Measurements from ENCODE around the gene SARDH. TPM values are rescaled to one million over a fixed set of nuclear protein-coding genes. Genes with fewer than 3 reads are reported as not detected.

Gene SARDH
- total and polyA plus RNA-seq, 2 of the 13 experiments (the other 11 are each of a cell fraction or from before 2014, with no cell fraction given) = 11.6 to 34.9 TPM

GRCh38 chr9:133666845-133667244 lies 71.3 kb downstream of the SARDH start (continued):
- TF ChIP-seq SRSF4 (IDR thresholded peaks at IDR 0.05; ENCODE audit: low read depth, low read length, poor library complexity, severe bottlenecking) = no peak
- no peak for TF ChIP-seq GATAD2A (CRISPR knock-in tag; IDR thresholded peaks at IDR 0.05)
- TF ChIP-seq ZNF235 (CRISPR knock-in tag; IDR thresholded peaks at IDR 0.05; ENCODE audit: borderline replicate concordance) = no peak
- TF ChIP-seq ZNF547 (CRISPR knock-in tag; IDR thresholded peaks at IDR 0.05) = no peak
- no peak for TF ChIP-seq ZNF614 (CRISPR knock-in tag; IDR thresholded peaks at IDR 0.05; ENCODE audit: borderline replicate concordance)

GRCh38 chr9:133666387-133666786 lies 71.8 kb downstream of the SARDH start:
- Histone ChIP-seq H3K9me3 (ENCODE audit: low read length) (no peaks in the 10 kb centered on the region), H3K27ac (ENCODE audit: extremely low read length, insufficient read depth, low read length) (no peak overlapping the region), H3K4me3 (replicated peaks in 1 of 3; ENCODE audit: insufficient read depth in 1 of 3, low read depth in 2 of 3, low read length in 3 of 3) (no peak overlapping the region), H3K4me2 (ENCODE audit: low read depth, low read length) (no peak overlapping the region), H3K36me3 (replicated peaks in 1 of 2; ENCODE audit: control insufficient read depth in 1 of 2, insufficient read depth in 2 of 2, low read length in 2 of 2) (peaks cover 5 to 9% of the 10 kb centered on the region in 2 experiments; a peak in 4 of 5 replicates), H4K20me1 (ENCODE audit: insufficient read depth, low read length) (no peaks in the 10 kb centered on the region), H3K27me3 (ENCODE audit: control insufficient read depth in 1 of 2, insufficient read depth in 2 of 2, low read length in 2 of 2) (no peaks in the 10 kb centered on the region), H3K4me1 (ENCODE audit: insufficient read depth, low read length) (no peaks in the 10 kb centered on the region), H2AFZ (ENCODE audit: low read length) (no peak overlapping the region), H3K79me2 (ENCODE audit: insufficient read depth, low read length) (no peaks in the 10 kb centered on the region), H3K9ac (ENCODE audit: insufficient read depth, low read depth, low read length) (no peak overlapping the region)
- ATAC-seq (no peak), DNase-seq (ENCODE audit: low spot score) (no peak), FAIRE-seq (no peak)
- CTCF ChIA-PET (ENCODE audit: low intra/inter-chr PET ratio, low total read pairs) = no interaction called here
- no peak for TF ChIP-seq ZBTB39 (CRISPR knock-in tag; IDR thresholded peaks at IDR 0.05)
- TF ChIP-seq PLSCR1 (CRISPR knock-in tag; IDR thresholded peaks at IDR 0.05; ENCODE audit: borderline replicate concordance) = no peak
- no peak for TF ChIP-seq ZNF431 (CRISPR knock-in tag; IDR thresholded peaks at IDR 0.05; ENCODE audit: borderline replicate concordance, low read depth)
- TF ChIP-seq TCF7L2 (IDR thresholded peaks at IDR 0.05; ENCODE audit: low read depth, low read length) = no peak
- no peak for TF ChIP-seq DMTF1 (CRISPR knock-in tag; IDR thresholded peaks at IDR 0.05)
- peak; percentile 50; the same call in 1 of the 2 replicates for TF ChIP-seq ZNF263 (CRISPR knock-in tag; IDR thresholded peaks at IDR 0.05)
- POLR2A ChIA-PET = no interaction called here
- 92% methylated on average over 9 of the region's 9 CpGs for WGBS (ENCODE audit: low lambda C conversion rate)
- no TSS peak for BruUV-seq (replicated peaks)
- intact Hi-C loops (cut with micrococcal nuclease; ENCODE audit: unreplicated experiment) = no loop called here
- in situ Hi-C loops (cut with HindIII; ENCODE audit: extremely low pct_ligation_motif_present, low pct_unique_long_range_greater_than_20kb) = no loop called here
